Transverse colon (tissue), 4 donors: ENCODE data around the gene CCDC43.

ENCODE experiments used
- CTCF ChIP-seq, 5 experiments: fragments of 200-600 bp in 3 of 5; fragments of 450-650 bp in 2 of 5; sonication (generic) in 3 of 5; IDR thresholded peaks; 1 replicate in 2 of 5; 2 replicates in 3 of 5; pipeline ENCODE4 v1.5.1; 2016 to 2017; ENCODE audit warnings: antibody characterized with exemption in 5 of 5, inconsistent platforms in 3 of 5, mild to moderate bottlenecking in 2 of 5, moderate library complexity in 1 of 5
- POLR2A ChIP-seq: fragments of 450-650 bp; IDR thresholded peaks from one replicate; pipeline ENCODE4 v1.6.1; 2016; ENCODE audit warnings: antibody characterized with exemption, mild to moderate bottlenecking, moderate library complexity
- POLR2AphosphoS5 ChIP-seq, 3 donors: sonication (generic); formaldehyde crosslinking; IDR thresholded peaks; one replicate each; pipeline ENCODE4 v1.6.1; 2016; ENCODE audit warnings: antibody characterized with exemption in 3 of 3

- TF ChIP-seq POLR2A (no peak), CTCF (IDR thresholded peaks at IDR 0.05) (no peak), POLR2AphosphoS5 (IDR thresholded peaks at IDR 0.05) (no peak)
Measured at GRCh38 chr17:44688200-44688599, 1.4 kb downstream of the CCDC43 start.
